ENCODE measurements around the gene TMEM120B.
"Not testable (repeated sequence)": the region's sequence is repeated elsewhere in the genome, so short reads cannot be mapped to it uniquely, and the experiment has no call there.

Gene TMEM120B

DNA sequence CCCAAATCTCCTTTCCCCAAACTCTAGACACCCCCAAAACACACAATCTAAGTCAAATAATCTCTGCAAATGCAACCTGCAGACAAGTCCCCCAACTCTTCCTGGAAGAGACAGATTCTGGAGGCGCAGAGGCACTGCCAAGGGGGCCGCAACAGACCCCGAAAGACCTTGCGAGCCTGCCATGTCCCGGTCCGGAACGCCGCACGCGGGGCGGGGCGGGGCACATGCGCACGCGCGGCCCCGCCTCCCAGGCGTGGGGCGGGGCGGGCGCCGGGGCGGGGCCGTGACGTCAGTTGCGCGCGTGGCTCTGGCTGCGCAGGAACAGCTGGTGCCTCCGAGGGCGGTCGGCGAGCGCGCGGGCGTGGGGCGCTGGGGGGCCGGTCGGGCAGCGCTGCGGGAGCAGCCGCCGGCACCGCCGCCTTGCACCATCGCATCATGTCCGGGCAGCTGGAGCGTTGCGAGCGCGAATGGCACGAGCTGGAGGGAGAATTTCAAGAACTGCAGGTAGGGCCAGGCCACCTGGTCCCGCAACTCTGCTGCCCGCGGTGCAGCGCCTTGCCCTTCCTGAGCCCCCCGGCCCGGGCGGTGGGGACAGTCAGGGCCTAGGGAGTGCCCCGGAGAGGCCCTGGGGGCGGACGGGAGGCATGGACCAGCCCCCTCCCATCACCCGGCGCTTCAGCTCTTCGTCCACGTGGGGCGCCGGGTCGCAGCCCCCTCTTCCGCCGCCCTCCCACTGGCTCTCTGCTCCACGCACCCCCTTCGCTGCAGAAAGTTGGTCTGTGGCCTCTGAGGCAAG is at the start of gene TMEM120B:
Gene TMEM120B (plus strand): TSS at position 292 of the 796 bp plus-strand sequence. CDS start 144 bp downstream, at position 436.
- peak; percentile 93 for DNase-seq (ENCODE audit: low read depth, low spot score)

- DNase-seq (ENCODE audit: low read depth, low spot score) = no peak
Observed at GRCh38 chr12:121663610-121663929, 49.0 kb upstream of the TMEM120B start.

DNA sequence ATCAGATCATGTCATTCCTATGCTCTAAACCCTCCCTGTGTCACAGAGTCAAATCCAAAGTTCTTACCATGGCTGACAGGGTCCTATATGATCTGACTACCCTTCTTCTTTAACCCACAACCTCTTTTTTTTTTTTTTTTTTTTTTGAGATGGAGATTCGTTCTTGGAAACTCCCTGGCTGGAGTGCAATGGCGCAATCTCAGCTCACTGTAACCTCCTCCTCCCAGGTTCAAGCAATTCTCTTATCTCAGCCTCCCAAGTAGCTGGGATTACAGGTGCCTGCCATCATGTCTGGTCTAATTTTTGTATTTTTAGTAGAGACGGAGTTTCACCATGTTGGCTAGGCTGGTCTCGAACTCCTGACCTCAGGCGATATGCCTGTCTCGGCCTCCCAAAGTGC is 45.7 kb upstream of the TMEM120B start:
- DNase-seq (ENCODE audit: low read depth, low spot score) = not testable (repeated sequence)

DNA sequence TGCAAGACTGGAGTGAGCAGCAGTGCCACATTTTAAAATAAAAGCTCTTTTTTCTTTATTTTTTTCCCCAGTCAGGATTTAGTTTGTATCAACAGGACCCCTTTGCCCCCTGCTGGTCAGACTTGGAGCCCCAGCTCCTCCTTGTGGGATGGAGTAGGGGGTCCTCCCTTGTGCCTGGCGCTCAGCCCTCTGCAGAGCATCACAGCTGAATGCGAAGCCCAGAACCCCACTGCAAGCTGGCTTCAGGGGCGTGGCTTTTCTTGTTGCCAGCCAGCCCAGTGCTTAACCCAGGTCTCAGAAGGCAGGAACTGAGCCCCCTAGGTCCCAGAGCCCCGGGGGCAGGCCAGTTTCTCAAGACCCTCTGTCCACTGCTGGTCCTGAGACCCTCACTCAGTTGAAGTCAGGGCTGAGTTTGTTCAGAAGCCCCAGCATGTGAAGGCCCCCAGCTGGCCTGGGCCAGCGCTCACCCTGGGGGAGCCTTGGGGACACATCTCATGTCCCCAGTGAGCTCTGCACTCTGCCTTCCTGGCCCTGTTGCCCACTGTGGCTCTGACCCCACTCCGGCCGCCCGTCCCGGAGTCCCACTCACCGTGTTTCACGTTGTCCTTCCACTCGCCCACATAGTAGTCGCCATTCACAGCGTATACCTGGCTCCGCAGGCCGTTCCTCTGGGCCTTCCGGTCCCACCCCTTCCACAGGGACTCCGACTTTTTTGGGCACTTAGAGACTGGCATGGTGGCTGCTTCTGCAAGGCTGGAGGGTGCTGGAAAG is 43.6 kb upstream of the TMEM120B start:
- DNase-seq (ENCODE audit: low read depth, low spot score) = peak; percentile 61

GRCh38 chr12:121669521-121669900 is 43.0 kb upstream of the TMEM120B start, which contains the start of gene MORN3:
TSS of gene MORN3 (minus strand) at chr12:121669654. CDS start at chr12:121669483, 171 bp downstream.
- DNase-seq (ENCODE audit: low read depth, low spot score) = no peak

GRCh38 chr12:121673013-121673511 is 39.5 kb upstream of the TMEM120B start:
- DNase-seq (ENCODE audit: low read depth, low spot score) = no peak

- DNase-seq (ENCODE audit: low read depth, low spot score) = no peak
Observed at GRCh38 chr12:121676190-121676589, 36.4 kb upstream of the TMEM120B start.

GRCh38 chr12:121678305-121678704 is 34.2 kb upstream of the TMEM120B start:
- DNase-seq (ENCODE audit: low read depth, low spot score) = no peak

- DNase-seq (ENCODE audit: low read depth, low spot score) = no peak
Observed at GRCh38 chr12:121678716-121679300, 33.7 kb upstream of the TMEM120B start.

GRCh38 chr12:121679661-121680197 is 32.8 kb upstream of the TMEM120B start:
- DNase-seq (ENCODE audit: low read depth, low spot score) = not testable (repeated sequence)

GRCh38 chr12:121688966-121689365 is 23.6 kb upstream of the TMEM120B start:
- no peak for DNase-seq (ENCODE audit: low read depth, low spot score)

- DNase-seq (ENCODE audit: low read depth, low spot score) = no peak
Observed at GRCh38 chr12:121689430-121689829, 23.1 kb upstream of the TMEM120B start.

GRCh38 chr12:121692744-121693143 is 19.8 kb upstream of the TMEM120B start:
- not testable (repeated sequence) for DNase-seq (ENCODE audit: low read depth, low spot score)

DNA sequence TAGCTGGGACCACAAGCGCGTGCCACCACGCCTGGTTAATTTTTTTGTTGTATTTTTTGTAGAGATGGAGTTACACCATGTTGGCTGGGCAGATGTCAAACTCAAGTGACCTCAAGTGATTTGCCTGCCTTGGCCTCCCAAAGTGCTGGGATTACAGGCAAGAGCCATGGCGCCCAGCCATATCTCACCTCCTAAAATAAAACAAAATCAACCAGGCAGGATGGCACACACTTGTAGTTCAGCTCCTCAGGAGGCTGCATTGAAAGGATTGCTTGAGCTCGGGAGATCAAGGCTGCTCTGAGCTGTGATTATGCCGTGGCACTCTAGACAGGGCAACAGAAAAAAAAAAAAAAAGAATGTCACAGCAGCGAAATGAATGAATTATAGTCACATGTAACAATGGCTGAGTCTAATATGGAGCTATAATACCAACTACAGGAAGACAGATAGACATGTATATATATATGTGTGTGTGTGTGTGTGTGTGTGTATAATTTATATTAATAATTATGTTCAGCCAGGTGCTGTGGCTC is 19.3 kb upstream of the TMEM120B start:
- DNase-seq (ENCODE audit: low read depth, low spot score) = no peak

DNA sequence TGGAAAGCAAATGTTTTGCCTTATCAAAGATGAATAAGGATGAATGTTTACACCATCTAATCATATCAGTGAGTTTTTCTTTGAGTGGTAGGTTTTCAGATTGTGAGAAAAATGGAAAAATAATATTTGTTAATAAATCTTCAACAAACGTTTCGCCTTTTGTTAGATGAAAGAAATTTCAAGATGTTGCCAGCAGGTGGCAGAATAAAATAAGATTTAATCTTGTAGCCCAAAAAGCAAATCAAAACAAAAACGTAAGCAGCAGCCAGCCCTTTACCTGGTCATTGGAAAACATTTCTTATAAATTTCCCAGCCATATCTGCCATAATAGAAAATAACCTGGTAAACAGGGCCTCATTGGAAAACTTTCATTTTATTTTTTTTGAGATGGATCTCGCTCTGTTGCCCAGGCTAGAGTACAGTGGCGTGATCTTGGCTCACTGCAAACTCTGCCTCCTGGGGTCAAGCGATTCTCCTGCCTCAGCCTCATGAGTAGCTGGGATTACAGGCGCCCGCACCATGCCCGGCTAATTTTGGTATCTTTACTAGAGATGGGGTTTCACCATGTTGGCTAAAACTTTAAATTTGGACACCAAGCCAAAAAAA is 15.4 kb upstream of the TMEM120B start:
- peak; percentile 62 for DNase-seq (ENCODE audit: low read depth, low spot score)

DNA sequence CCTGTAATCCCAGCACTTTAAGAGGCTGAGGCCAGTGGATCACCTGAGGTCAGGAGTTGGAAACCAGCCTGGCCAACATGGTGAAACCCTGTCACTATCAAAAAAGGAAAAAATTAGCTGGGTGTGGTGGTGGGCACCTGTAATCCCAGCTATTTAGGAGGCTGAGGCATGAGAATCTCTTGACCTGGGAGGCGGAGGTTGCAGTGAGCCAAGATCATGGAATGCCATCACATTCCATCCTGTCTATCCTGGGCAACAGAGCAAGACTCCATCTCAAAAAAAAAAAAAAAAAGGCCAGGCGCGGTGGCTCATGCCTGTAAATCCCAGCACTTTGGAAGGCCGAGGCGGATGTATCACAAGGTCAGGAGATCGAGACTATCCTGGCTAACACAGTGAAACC is 14.7 kb upstream of the TMEM120B start:
- not testable (repeated sequence) for DNase-seq (ENCODE audit: low read depth, low spot score)

DNA sequence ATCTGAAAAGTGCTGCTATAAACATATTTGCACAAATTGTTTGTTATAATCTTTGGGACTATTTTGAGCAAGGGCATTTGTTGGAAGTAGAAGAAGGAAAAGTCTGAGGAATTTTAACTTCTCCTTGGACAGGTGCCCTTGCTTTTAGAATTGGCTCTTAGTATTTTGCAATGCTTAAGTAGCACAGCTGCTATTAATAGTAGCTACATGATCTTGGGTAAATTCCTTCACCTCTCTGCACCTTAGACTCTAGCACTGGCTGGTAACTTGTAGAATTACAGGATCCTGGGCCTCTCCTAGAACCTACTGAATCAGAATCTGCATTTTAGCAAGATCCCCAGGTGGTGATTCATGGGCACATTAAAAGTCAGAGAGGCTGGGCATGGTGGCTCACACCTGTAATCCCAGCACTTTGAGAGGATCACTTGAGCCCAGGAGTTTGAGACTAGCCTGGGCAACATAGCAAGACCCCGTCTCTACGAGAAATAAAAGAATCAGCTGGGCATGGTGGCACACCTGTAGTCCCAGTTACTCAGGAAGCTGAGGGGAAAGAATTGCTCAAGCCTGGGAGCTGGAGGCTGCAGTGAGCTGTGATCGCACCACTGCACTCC is 10.8 kb upstream of the TMEM120B start:
- no peak for DNase-seq (ENCODE audit: low read depth, low spot score)

DNA sequence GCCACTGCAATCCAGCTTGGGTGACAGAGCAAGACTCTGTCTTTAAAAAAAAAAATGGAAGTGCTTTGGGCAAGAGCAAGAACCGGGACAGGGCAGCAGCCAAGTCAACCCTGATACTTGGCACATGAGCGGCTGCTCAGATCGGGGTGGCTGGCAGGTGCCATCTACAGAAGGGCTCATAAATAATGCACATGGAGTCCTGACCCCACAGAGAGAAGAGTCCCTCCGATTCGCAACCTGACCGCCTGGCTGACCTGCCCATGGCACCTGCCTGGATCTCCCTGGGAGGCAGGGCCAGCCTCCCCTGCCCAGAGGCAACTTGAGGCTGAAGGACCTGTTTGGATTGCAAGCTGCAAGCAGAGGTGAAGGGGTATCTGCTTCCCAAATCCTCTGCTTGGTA is 9.6 kb upstream of the TMEM120B start:
- no peak for DNase-seq (ENCODE audit: low read depth, low spot score)

DNA sequence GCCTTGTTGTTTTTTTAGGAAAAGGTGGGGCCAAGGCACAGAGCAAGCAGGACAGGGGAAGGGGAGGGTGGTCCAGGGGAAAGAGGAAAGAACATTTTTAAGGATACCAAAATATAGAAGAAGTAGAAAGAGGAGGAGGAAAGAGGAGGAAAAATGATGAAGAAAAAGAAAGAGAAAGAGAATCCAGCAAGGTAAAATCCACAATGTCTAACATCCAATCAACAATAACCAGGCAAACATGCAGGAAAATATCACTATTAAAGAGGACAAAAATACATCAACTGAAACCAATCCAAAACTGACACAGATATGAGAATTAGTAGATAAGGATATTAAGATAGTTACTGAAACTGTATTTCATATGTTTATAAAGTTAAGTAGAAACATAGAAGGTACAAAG is 7.0 kb upstream of the TMEM120B start:
- DNase-seq (ENCODE audit: low read depth, low spot score) = no peak

DNA sequence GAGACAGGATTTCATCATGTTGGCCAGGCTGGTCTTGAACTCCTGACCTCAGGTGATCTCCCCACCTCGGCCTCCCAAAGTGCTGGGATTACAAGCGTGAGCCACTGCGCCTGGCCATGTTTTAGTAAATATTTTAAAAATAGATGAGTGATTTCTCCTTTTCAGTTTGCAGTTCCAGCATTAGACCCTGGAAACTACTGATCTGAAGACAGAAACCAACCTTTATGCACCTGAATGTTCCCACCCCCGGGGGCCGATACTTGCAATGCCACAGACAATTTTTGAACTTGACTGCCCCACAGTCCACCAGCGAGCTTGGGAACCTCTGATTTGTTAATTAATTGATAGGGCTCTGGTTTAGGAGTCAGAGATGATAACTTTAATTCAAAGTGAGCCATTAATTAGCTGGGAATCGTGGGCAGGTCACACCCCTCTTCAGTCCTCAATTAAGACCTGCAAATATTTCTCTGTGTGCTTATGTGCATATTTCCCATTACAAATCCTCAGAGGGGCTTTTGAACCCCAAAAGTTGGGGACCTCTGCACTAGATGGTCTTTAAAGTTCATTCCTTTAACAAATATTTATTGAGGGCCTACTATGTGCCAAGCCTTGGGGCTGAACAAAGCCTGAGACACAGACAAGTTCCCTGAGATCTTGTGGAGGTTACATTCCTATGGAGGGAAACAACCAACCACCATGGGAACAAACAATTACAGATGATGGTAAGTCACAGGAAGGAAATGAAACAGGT is 4.1 kb upstream of the TMEM120B start:
- DNase-seq (ENCODE audit: low read depth, low spot score) = no peak

Data from astrocyte of the hippocampus (primary cell).